B cell (primary cell): ENCODE results near the gene STBD1. TPM values are rescaled to one million over a fixed set of nuclear protein-coding genes. Genes with fewer than 3 reads are reported as not detected.

Experiments used
- ATAC-seq: fragments of 200-7000 bp; cut with Tn5 transposase; one replicate; pipeline ENCODE4 v1.10.0; 2021; ENCODE audit warnings: low read depth, mild to moderate bottlenecking, moderate number of reproducible peaks, moderate library complexity
- CTCF ChIA-PET: fragments of 350-600 bp; sonication (Branson Sonifier 250); formaldehyde crosslinking; loops from one replicate; lab custom pipeline; 2021; ENCODE audit warnings: antibody characterized with exemption, inconsistent platforms; lab: Charles Lee
- POLR2A ChIA-PET: fragments of 350-600 bp; sonication (Branson Sonifier 250); formaldehyde crosslinking; loops from one replicate; lab custom pipeline; 2021; ENCODE audit warnings: antibody characterized with exemption; lab: Charles Lee
- DNase-seq: peaks from one replicate; pipeline ENCODE4 v3.0.0; 2013
- H2AFZ ChIP-seq: 2 replicates; pipeline ENCODE4 v1.6.1; 2012; ENCODE audit warnings: mild to moderate bottlenecking, low read depth, low read length; ENCODE audit not compliant: insufficient read depth, poor library complexity, severe bottlenecking
- H3K27ac ChIP-seq, 2 donors: 1 replicate in 1 of 2; 2 replicates in 1 of 2; pipeline ENCODE4 v1.5.1; 2012 to 2013; ENCODE audit warnings: low read length in 2 of 2, mild to moderate bottlenecking in 2 of 2, moderate library complexity in 1 of 2
- H3K27me3 ChIP-seq, 4 experiments: fragments of 200-600 bp in 1 of 4; sonication (generic) in 1 of 4; replicated peaks in 1 of 4; 1 replicate in 2 of 4; 2 replicates in 2 of 4; pipeline versions ENCODE4 v1.6.1 to v1.7.0; 2013 to 2016; ENCODE audit warnings: low read length in 3 of 4, mild to moderate bottlenecking in 2 of 4, mixed read lengths in 1 of 4, moderate library complexity in 1 of 4; ENCODE audit not compliant: insufficient read depth in 4 of 4, control insufficient read depth in 3 of 4; ENCODE audit errors: control extremely low read depth in 1 of 4
- H3K36me3 ChIP-seq, 2 experiments: replicated peaks in 1 of 2; 1 replicate in 1 of 2; 2 replicates in 1 of 2; pipeline versions ENCODE4 v1.6.1 to v1.7.1; 2013; ENCODE audit warnings: low read length in 1 of 2; ENCODE audit not compliant: insufficient read depth in 2 of 2, control insufficient read depth in 1 of 2; ENCODE audit errors: control extremely low read depth in 1 of 2, extremely low read depth in 1 of 2
- H3K4me1 ChIP-seq, 2 donors: fragments of 200-600 bp in 1 of 2; sonication (generic) in 1 of 2; 1 replicate in 1 of 2; 2 replicates in 1 of 2; pipeline versions ENCODE4 v1.5.1 to v1.6.1; 2013 to 2017; ENCODE audit warnings: low read length in 2 of 2; ENCODE audit not compliant: control insufficient read depth in 2 of 2, insufficient read depth in 2 of 2
- H3K4me2 ChIP-seq: replicated peaks from 2 replicates; pipeline ENCODE3; 2012; ENCODE audit warnings: mild to moderate bottlenecking, low read depth, low read length; ENCODE audit not compliant: poor library complexity, severe bottlenecking
- H3K4me3 ChIP-seq, 5 experiments: fragments of 200-600 bp in 1 of 5; sonication (generic) in 1 of 5; 1 replicate in 3 of 5; 2 replicates in 2 of 5; pipeline versions ENCODE4 v1.5.1 to v1.7.0; 2011 to 2016; ENCODE audit warnings: low read length in 4 of 5, mild to moderate bottlenecking in 4 of 5, low read depth in 2 of 5, control low read depth in 1 of 5, moderate library complexity in 1 of 5; ENCODE audit not compliant: insufficient read depth in 1 of 5; ENCODE audit errors: control extremely low read depth in 1 of 5, extremely low read depth in 1 of 5
- H3K79me2 ChIP-seq: fragments of 200-600 bp; sonication (generic); one replicate; pipeline ENCODE4 v1.6.0; 2016; ENCODE audit warnings: low read length; ENCODE audit not compliant: control insufficient read depth, insufficient read depth
- H3K9ac ChIP-seq: fragments of 200-600 bp; sonication (generic); 2 replicates; pipeline ENCODE4 v1.6.1; 2017; ENCODE audit warnings: mild to moderate bottlenecking, low read length, moderate library complexity
- H3K9me3 ChIP-seq, 3 donors: one replicate each; pipeline versions ENCODE4 v1.6.1 to v1.7.1; 2013; ENCODE audit warnings: low read length in 2 of 3; ENCODE audit not compliant: control insufficient read depth in 2 of 3, insufficient read depth in 1 of 3; ENCODE audit errors: control extremely low read depth in 1 of 3
- H4K20me1 ChIP-seq: 2 replicates; pipeline ENCODE4 v1.6.0; 2012; ENCODE audit warnings: mild to moderate bottlenecking, low read length; ENCODE audit not compliant: insufficient read depth, control insufficient read depth, poor library complexity, severe bottlenecking
- H3K27ac Mint-ChIP-seq: one replicate; pipeline ENCODE4 v1.8.0; 2021; ENCODE audit warnings: mixed read lengths
- H3K27me3 Mint-ChIP-seq: one replicate; pipeline ENCODE4 v1.8.0; 2021; ENCODE audit warnings: mixed read lengths
- H3K4me1 Mint-ChIP-seq: one replicate; pipeline ENCODE4 v1.8.0; 2021; ENCODE audit warnings: mixed read lengths
- H3K4me3 Mint-ChIP-seq: one replicate; pipeline ENCODE4 v1.8.0; 2021; ENCODE audit warnings: mixed read lengths
- H3K9me3 Mint-ChIP-seq: one replicate; pipeline ENCODE4 v1.8.0; 2022; ENCODE audit warnings: mixed read lengths; ENCODE audit not compliant: insufficient read depth
- EZH2 ChIP-seq: IDR thresholded peaks from 2 replicates; pipeline ENCODE4 v1.6.1; 2012; ENCODE audit warnings: borderline replicate concordance, low read depth, mild to moderate bottlenecking, moderate library complexity, low read length; ENCODE audit not compliant: insufficient read depth, poor library complexity, severe bottlenecking
- WGBS: methylation state at CpG from one replicate; pipeline ENCODE4 v1.1.5; 2013; ENCODE audit warnings: missing lambda C conversion rate; ENCODE audit not compliant: insufficient coverage; 5-methylcytosine and 5-hydroxymethylcytosine counted together
- intact Hi-C: fragments of 100-400 bp; cut with micrococcal nuclease; formaldehyde crosslinking; loops from one replicate; pipeline ENCODE4 v1.10.0; 2022
- polyA plus RNA-seq: library from polyadenylated mRNA; depleted of rRNA; stranded (reverse); fragments of >200 nt; gene quantifications from 2 replicates; pipeline ENCODE4 v1.2.3, GENCODE V29; 2012
- total RNA-seq, 2 donors: library from RNA; stranded (reverse); fragments of 120-200 nt in 1 of 2; gene quantifications; 1 replicate in 1 of 2; 2 replicates in 1 of 2; pipeline versions ENCODE4 v1.2.3 to v1.2.4, GENCODE V29; 2013 to 2022
- TF ChIP-seq, protein P1 (sequence below): fragments of 200-600 bp; IDR thresholded peaks from one replicate; pipeline ENCODE4 v1.8.0; 2022; ENCODE audit warnings: antibody characterized with exemption, mild to moderate bottlenecking

The STBD1 gene
- total and polyA plus RNA-seq, 2 donors (not counting 1 experiment from before 2014, with no cell fraction given): not detected

DNA sequence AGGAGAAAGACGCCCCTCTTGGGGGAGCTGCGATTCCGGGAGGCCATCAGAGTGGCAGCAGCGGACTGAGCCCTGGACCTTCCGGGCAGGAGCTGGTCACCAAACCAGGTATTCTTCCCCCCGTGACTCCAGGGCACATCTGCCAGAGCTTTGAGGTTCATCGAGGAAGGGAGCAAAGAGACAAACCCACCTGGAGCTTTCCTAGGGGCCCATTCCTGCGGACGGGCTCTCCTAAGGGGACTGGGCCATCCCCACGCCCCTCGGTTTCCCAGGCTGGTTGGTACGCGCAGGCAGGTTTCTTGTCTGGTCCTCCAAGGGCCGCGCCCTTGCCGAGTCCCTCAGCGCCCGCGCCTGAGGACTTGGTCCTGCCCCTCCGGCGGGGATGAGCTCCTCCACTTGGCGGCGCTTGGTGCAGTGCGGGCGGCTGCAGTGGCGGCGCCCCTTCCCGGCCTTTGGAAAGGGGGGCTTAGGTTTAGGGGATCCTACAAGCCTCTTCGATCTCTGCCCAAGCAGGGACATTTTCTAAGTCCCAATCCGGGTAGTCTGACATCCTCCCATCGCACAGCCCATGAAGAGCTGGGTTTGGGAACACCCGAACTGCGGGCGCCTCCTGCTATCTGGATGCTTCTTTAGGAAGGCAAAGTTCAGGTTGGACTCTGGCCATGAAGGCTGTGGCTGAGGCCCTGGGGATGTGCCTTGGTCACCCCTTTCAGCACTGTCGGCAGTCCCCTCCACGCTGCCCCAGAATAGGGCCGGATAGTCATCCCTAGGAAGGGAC lies 538 bp downstream of the STBD1 start:
- no peak for DNase-seq
- peaks cover 20% of the 10 kb centered on the region for H3K4me1 Mint-ChIP-seq
- no peaks in the 10 kb centered on the region for H3K9me3 Mint-ChIP-seq
- peak overlapping the region; percentile 83 for H3K4me3 Mint-ChIP-seq
- Histone ChIP-seq H3K79me2 (no peaks in the 10 kb centered on the region), H3K36me3 (no peaks in the 10 kb centered on the region), H3K4me1 (peaks cover 20 to 22% of the 10 kb centered on the region in 2 donors), H3K9me3 (peaks cover 0 to 6% (median 0%) of the 10 kb centered on the region in 3 donors), H3K4me2 (peak overlapping the region; percentile 87), H4K20me1 (no peaks in the 10 kb centered on the region), H2AFZ (peak overlapping the region; percentile 68), H3K4me3 (peak overlapping the region; percentile 39 to 51 (median 44)), H3K27ac (no peak overlapping the region), H3K27me3 (peaks cover 0 to 38% (median 8%) of the 10 kb centered on the region in 4 experiments), H3K9ac (peak overlapping the region; percentile 55)
- POLR2A ChIA-PET: no interaction called here
- whole genome bisulfite sequencing: 15% methylated on average over 33 of the region's 37 CpGs
- no peak for TF ChIP-seq EZH2
- TF ChIP-seq, protein P1, sequence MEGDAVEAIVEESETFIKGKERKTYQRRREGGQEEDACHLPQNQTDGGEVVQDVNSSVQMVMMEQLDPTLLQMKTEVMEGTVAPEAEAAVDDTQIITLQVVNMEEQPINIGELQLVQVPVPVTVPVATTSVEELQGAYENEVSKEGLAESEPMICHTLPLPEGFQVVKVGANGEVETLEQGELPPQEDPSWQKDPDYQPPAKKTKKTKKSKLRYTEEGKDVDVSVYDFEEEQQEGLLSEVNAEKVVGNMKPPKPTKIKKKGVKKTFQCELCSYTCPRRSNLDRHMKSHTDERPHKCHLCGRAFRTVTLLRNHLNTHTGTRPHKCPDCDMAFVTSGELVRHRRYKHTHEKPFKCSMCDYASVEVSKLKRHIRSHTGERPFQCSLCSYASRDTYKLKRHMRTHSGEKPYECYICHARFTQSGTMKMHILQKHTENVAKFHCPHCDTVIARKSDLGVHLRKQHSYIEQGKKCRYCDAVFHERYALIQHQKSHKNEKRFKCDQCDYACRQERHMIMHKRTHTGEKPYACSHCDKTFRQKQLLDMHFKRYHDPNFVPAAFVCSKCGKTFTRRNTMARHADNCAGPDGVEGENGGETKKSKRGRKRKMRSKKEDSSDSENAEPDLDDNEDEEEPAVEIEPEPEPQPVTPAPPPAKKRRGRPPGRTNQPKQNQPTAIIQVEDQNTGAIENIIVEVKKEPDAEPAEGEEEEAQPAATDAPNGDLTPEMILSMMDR: no peak
- intact Hi-C loops: no loop called here
- peaks cover 44% of the 10 kb centered on the region for H3K27me3 Mint-ChIP-seq
- no peak overlapping the region for H3K27ac Mint-ChIP-seq
- CTCF ChIA-PET: no interaction called here
- no peak for ATAC-seq

DNA sequence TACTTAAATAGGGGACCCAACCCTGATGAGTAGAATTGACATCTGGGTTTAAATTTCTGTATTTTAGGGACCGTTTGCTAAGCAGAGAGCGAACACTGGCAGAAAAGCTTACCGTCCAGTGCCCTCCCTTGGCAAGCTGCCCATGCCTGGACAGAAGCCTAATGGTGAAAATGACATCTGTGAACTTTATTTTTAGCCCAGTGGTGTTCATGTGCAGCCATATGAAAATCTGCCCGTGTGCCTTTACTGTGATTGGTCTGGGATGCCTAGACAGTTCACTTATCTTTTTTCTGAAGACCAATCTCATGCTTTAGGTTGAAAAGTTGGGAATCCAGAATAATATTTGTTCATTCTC lies 1.1 kb downstream of the STBD1 start:
- POLR2A ChIA-PET: no interaction called here
- peaks cover 39% of the 10 kb centered on the region for H3K27me3 Mint-ChIP-seq
- no peak overlapping the region for H3K4me2 ChIP-seq

More for the DNA sequence above, 1.1 kb downstream of the STBD1 start:
- CTCF ChIA-PET: no interaction called here
- H4K20me1 ChIP-seq: no peaks in the 10 kb centered on the region
- Mint-ChIP-seq H3K27ac (no peak overlapping the region), H3K4me3 (peak overlapping the region; percentile 53), H3K4me1 (peaks cover 20% of the 10 kb centered on the region), H3K9me3 (no peaks in the 10 kb centered on the region)
- ATAC-seq: no peak
- H3K27me3 ChIP-seq: peaks cover 0 to 38% (median 8%) of the 10 kb centered on the region in 4 experiments
- no peak overlapping the region for H3K4me3 ChIP-seq
- 54% methylated on average over 3 of the region's 4 CpGs for WGBS
- peaks cover 20 to 22% of the 10 kb centered on the region in 2 donors for H3K4me1 ChIP-seq
- H2AFZ ChIP-seq: no peak overlapping the region
- H3K27ac ChIP-seq: no peak overlapping the region
- no peak for TF ChIP-seq EZH2
- TF ChIP-seq, protein P1: no peak
- H3K9me3 ChIP-seq: peaks cover 0 to 6% (median 0%) of the 10 kb centered on the region in 3 donors
- no peak overlapping the region for H3K9ac ChIP-seq
- no peaks in the 10 kb centered on the region for H3K79me2 ChIP-seq
- intact Hi-C loops: no loop called here
- H3K36me3 ChIP-seq: no peaks in the 10 kb centered on the region
- DNase-seq: no peak
